ENCODE measurements around the gene RNPEP.
"Not testable (repeated sequence)": the region's sequence is repeated elsewhere in the genome, so short reads cannot be mapped to it uniquely, and the experiment has no call there.

RNPEP gene

DNA sequence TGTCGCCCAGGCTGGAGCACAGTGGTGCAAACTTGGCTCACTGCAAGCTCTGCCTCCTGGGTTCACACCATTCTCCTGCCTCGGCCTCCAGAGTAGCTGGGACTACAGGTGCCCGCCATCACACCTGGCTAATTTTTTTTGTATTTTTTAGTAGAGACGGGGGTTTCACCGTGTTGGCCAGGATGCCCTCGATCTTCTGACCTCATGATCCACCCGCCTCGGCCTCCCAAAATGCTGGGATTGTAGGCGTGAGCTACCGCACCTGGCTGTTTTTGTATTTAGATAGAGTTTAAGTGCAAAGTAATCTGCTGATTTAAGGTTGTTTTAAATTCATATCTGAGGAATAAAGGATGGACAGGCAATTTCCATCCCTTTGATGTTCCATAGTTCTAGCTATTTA is 20.1 kb upstream of the RNPEP start:
- DNase-seq (ENCODE audit: low read depth in 2 of 2): not testable (repeated sequence)

DNA sequence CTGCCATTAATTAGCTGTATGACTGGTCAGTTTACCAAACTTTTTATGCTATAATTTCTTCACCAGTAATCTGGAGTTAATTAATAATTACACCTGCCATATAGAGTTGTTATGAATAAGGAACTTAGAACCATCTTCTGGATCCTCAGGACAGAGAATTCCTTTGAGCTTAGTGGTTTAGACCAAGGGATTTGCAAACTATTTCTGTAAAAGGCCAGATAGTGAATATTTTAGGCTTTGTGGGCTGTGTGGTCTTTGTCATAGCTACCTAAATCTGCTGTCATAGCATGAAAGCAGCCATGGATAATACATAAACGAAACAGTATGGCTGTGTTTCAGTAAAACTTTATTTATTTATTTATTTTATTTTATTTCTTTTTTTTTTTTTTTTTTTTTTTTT is 18.2 kb upstream of the RNPEP start:
- no peak for DNase-seq (ENCODE audit: low read depth in 2 of 2)

DNA sequence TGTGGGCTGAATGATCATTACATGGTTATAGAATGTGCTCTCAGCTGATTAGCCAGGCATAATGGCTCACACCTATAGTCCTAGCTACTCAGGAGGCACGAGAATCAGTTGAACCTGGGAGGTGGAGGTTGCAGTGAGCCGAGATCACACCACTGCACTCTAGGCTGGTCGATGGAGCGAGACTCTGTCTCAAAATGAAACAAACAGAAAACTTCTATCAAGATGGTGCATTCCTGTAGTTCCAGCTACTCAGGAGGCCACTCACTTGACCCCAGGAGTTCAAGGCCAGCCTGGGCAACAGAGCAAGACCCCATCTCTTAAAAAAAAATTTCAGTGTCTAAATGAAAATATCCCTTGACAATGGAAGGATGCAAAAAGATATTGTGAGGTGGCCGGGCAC is 16.3 kb upstream of the RNPEP start:
- no peak for DNase-seq (ENCODE audit: low read depth in 2 of 2)

DNA sequence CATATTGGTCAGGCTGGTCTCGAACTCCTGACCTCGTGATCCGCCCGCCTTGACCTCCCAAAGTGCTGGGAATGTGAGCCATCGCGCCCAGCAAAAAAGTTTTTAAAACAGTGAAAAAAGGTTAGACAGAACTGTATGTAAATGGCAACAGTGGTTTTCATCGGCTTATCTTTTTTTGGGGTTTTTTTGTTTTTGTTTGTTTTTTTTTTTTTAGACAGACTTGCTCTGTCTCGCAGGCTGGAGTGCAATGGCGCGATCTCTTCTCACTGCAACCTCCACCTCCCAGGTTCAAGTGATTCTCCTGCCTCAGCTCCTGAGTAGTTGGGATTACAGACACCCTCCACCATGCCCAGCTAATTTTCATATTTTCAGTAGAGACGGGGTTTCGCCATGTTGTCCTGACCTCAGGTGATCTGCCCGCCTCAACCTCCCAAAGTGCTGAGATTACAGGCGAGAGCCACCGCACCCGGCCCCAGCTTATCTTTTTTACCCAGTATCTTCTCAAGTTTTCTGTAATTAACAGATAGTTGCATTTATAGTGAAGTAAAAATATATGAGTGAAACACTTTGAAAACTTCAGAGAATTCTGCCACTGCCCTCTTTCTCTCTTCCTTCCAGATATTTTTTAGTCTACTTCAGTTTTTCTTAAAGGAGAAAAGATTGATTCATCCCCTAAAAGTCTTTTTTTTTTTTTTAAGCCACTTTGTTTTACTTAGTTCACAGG is 14.1 kb upstream of the RNPEP start:
- no peak for DNase-seq (ENCODE audit: low read depth in 2 of 2)

DNA sequence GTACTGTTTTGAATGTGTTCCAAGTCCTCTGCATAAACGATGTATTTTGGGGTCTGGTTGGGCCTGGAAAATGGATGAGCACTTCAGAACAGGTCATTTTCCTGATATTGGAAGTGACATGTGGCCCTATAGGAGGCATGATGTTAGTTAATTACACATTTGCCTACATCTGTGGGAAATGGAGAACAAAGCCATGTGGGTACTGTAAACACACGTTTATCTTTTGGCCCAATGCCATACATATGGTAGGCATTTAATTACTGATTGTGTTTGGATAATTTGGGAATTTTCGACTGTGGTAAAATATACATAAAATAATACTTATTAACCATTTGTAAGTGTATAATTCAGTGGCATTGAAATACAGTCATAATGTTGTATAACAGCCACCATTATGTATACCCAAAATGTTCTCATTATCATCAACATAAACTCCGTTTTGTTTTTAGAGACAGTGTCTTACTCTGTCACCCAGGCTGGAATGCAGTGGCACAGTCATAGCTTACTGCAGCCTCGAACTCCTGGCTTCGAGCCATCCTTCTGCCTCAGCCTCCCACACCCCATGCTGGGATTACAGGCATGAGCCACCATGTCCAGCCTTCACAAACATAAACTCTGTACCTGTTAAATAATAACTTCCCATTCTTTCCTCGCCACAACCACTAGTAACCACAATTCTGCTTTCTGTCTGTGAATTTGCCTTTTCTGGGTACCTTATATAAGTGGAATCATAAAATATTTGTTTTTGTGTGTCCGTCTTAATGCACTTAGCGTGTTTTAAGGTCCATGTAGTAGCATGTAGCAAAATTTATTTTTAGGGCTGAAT is 11.9 kb upstream of the RNPEP start:
- no peak for DNase-seq (ENCODE audit: low read depth in 2 of 2)

DNA sequence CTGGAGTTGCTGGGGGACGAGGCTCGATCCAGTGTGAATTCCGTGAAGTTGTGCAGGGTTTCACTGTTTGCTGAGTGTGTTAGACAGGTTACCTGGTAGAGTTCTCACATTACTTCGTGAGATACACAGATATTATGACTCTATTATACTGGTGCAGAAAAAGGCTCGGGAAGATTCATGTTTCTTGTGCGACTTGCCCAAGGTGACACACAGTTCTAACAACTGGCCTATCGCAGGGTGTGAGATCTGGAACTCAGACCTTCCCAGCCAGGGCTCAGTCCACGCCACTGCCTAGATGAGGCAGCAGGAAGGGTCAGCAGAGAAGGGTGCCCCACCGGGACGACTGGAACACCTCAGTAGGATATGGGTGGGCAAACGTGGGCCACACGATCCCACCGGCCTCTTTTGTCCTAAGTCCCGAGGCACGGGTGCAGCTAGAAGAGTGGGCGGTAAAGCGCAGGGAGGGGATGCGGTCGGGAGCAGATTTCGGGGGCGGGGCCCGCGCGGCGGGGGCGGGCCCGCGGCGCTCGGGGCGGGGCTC is 296 bp upstream of the RNPEP start:
- DNase-seq (ENCODE audit: low read depth in 2 of 2): no peak

DNA sequence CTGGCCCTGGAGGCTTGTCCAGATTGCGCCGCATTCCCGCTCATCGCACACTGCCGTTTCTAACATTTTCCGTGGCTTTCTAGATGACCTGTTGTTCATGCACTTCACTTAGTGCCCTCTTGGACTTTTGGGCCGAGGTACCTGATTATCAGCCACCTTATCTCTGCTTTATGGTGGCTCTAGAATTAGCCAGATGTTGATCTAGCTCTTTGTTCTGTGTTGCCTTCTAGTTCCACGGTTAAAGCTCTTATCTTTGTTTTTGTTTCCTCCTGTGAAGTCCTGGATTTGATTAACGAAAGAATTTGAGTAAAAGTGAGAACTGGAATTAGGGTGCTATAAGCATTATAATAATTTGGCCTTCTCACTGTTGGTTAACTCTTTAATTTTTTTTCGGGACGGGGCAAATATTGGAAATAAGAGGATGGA is 945 bp downstream of the RNPEP start:
- DNase-seq (ENCODE audit: low read depth in 2 of 2): no peak

DNA sequence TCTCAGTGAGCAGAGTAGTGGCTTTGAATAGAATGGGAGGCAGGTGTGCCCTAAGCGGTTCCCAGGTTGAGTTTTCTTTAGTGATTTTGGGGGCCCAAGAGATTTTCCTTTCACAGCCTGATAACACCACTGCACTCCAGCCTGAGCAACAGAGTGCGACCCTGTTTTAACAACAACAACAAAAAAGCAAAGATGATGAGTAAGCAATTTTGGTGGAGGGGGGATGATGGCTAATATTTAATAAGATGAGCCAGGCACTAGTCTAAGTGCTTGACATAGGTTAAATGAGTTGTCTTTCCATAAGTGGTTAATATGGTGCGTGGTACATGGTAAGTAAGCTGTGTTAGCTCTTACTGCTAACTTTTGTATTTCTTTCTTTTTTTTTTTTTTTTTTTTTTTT is 2.0 kb downstream of the RNPEP start:
- no peak for DNase-seq (ENCODE audit: low read depth in 2 of 2)

DNA sequence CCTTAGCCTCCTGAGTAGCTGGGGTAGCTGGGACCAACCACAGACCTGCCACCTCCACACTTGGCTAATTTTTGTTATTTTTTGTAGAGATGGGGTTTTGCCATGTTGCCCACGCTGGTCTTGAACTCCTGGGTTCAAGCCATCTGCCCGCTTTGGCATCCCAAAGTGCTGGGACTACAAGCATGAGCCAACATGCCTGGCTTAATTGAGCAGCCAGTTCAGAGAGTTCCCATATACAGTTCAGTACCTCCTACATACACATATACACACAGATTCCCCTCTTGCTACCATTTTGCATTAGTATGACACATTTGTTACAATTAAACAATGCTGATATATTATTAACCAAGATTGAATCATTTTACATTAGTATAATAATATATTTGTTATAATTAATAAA is 2.9 kb downstream of the RNPEP start:
- no peak for DNase-seq (ENCODE audit: low read depth in 2 of 2)

DNA sequence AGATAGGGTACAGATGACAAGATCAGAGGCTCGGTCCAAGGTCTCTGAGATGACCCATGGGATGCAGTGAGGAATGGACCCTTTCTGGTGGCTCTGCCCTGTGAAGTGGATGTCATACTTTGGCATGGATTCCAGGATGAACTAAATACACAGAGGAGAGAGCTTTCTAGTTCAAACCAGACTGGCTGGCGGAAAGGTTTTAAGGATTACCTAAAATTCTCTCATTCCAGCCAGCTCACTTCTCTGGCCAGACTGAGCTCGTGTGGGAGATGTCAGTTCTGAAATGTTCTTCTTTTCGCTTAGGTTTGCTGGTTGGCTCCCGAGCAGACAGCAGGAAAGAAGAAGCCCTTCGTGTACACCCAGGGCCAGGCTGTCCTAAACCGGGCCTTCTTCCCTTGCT is 6.2 kb downstream of the RNPEP start:
- no peak for DNase-seq (ENCODE audit: low read depth in 2 of 2)

DNA sequence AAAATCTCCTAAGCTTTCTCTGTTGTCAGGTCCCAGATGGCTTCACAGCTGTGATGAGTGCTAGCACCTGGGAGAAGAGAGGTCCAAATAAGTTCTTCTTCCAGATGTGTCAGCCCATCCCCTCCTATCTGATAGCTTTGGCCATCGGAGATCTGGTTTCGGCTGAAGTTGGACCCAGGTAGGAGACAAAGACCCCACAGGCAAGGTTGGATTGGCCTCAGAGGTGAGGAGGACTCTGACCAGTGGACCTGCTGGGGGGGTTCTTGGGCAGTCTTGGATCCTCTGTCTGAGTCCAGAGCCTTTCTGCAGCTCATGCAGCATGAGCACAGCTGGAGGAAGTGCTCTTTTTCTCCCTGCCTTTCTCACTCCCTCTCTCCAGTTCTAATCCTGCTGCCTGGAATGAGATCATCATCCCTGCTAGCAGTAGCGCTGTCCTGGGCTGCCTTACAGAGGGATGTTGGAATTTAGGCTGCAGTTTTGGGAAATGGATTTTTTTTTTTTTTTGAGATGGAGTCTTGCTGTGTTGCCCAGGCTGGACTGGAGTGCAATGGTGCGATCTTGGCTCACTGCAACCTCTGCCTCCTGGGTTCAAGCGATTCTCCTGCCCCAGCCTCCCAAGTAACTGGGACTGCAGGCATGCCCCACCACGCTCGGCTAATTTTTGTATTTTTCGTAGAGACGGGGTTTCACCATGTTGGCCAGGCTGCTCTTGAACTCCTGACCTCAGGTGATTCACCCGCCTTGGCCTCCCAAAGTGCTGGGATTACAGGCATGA is 7.1 kb downstream of the RNPEP start:
- no peak for DNase-seq (ENCODE audit: low read depth in 2 of 2)

DNA sequence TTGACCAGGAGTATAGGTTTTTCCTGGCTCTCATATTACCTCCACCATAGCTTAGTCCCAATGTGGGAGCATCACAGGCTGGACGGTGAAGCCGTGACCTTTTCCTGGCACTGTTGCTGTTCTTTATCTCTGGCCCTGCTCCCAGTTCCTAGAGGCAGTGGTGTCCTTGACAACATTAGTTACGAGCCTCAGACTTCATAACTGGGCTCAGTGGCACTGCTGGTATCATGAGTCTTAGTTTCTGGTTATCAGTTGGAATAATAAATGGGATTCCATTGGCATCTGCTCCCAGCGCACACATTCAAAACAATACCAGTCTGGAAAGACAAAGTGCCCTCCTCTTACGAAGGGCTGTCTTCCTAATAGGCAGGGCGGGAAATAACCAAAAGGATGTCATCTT is 8.0 kb downstream of the RNPEP start:
- no peak for DNase-seq (ENCODE audit: low read depth in 2 of 2)

DNA sequence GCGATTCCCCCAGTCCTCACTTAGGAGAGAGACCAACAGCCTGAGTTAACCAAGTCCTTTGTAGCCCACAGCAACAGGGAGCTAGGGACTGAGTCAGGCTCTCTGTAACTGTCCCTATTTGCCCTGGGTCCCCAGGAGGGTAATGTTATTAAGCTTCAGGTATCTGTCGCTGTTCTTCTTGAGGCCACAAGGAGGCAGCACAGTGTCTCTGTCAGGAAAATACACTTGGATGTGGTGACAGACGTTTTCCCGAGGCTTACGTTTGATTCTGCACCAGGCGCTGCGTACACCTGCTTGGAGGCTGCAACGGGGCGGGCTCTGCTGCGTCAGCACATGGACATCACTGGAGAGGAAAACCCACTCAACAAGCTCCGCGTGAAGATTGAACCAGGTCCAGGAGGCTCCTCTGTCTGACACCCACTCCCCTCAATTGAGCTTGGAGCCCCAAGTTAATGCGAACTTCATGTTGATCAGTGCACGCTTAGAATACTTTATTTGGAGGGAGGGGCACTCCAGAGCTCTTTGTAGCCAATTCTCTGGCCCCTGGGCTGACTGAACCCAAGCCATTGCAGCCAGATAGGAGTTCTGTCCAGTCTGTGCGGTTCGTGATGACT is 17.3 kb downstream of the RNPEP start:
- peak in 1 of 2 experiments; percentile 10 for DNase-seq (ENCODE audit: low read depth in 2 of 2)

DNA sequence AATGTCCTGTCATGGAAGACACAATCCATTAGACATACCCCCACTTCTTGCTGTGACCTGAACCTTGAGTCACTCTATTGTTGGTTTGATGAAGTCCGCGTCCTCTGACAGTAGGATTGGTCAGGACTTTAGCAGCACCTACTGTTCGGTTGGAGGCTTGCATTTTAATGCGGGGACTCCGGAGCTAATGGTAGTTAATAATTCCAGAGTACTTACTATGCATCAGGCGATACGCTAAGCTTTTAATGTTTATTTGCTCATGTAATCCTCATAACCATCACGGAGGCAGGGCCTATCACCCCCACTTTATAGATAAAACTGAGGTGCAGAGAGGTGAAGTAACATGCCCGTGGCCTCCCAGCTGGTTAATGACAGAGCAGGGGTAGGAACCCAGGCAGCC is 20.1 kb downstream of the RNPEP start:
- DNase-seq (ENCODE audit: low read depth in 2 of 2): no peak

DNA sequence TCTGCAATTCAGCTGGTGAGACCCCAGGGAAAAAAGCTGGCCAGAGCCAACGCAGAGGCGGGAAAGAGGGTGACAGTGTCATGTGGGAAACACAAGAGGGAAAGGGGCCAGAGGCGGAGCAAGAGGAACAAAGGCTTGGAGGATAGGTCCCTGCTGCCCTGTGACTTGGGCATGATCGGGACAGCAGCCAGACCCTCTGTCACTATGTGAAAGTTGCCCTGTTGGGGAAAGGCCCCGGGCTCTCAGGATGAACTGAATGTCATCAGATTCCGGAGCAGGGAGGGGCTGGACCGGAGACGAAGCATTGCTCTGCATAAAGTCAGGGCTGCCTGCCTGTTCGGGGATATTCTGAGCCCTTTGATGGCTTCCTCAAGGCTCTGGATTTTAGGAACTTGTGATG is 22.3 kb downstream of the RNPEP start:
- DNase-seq (ENCODE audit: low read depth in 2 of 2): no peak

DNA sequence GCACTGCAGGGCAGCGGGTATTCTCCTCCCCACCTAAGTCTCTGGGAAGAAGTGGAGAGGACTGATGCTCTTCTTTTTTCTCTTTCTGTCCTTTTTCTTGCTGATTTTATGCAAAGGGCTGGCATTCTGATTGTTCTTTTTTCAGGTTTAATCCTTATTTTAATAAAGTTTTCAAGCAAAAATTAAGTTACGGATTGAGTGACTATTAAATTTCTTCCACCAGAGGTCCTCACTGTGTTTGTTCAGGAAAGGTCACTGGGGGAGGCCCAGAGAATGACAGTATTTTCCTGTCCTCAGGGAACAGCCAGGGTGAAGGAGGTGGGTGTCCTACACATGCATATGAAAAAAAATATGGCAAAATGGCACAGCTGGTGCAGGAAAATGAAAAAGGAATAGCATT is 23.5 kb downstream of the RNPEP start:
- DNase-seq (ENCODE audit: low read depth in 2 of 2): no peak

DNA sequence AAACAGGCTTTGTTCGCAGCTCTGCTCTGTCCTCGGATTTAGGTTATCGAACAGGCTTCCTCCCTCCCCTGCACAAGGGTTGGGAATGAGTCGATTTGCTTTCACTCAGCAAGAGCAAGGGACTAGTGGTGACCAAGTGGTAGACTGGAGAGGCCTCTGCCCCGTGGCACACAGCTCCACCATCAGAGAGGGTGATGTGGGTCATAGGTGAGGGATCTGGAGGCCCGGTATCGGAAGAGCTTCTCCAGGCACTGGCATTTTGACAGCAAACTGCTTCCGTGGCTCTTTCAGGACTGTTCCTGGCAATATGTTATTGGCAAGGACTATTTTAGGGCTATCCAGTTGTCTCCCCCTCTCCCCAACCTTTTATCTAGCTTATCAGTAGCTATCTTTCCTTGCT is 24.9 kb downstream of the RNPEP start:
- DNase-seq (ENCODE audit: low read depth in 2 of 2): no peak

DNA sequence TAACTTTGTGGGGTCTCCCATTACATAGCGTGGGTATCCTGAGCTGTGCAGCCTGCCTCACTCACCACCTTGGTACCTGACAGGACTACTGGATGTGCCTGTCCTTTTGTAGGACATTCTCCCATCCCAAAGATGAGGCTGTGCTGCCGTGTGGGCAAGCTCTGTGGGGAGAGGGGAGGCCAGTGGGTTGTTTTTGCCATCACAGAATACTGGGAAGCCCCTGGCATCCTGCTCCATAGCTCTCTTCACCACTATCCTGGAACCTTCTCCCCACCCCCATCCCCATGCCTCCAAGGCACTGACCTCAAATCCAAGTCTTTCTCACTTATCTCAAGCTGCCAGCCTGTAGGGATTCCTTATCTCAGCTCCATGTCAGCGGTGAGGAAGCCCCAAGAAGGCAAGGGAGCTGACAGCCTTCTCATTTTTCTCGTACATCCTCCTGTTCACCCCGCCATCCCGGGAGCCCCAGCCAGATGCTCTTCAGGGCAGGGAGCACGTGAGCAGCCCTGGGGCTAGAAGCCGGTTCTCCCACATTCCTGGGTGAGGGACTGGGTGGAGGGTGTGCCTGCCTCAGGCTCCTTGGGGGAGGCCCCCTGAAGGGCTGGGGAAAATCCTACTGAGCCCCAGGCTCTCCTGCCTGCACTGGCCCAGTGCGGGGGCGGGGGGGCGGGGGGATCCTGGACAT is 25.5 kb downstream of the RNPEP start:
- DNase-seq (ENCODE audit: low read depth in 2 of 2): no peak

DNA sequence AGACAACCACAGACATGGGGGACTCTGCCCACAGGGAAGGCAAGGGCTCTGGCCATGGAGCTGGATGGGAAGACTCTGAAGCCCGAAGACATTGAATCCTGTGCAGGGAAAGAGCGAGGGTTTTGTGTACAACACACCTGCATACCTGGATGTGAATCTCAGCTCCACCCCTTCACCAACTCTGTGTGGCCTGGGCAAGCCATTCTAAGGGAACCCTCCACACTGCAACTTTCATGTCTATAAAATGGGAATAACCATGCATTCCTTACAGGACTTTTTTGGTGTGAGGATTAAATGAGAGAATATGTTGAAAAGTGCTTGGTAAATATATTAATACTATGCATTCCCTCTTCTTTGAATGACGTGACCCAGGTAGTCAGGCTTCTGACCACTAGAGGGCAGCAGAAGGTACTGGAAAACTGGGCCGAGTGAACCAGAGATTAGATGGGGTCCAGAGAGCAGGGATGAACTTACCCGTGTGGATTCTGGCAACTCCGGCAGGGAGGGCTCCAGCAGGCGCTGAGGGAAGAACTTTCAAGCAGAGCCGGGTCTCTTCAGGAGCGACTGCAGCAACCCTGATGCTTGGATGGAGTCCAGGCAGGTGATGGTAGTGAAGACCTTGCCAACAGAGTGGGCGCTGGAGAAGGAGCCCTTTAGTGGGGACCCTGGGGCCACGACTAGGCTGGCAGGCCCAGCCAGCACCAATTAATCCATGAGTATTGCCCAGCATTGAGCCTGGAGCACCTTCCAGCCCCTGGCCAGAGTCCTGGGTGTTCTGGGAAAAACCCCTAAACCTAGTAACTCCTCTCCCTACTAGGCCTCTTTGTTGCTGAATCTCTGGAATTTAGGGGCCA is 27.1 kb downstream of the RNPEP start:
- peak; percentile 55 to 58 for DNase-seq (ENCODE audit: low read depth in 2 of 2)
